ENCODE results near the gene GOLGA3.
"Not testable (repeated sequence)": the region's sequence is repeated elsewhere in the genome, so short reads cannot be mapped to it uniquely, and the experiment has no call there.

GOLGA3 gene, protein sequence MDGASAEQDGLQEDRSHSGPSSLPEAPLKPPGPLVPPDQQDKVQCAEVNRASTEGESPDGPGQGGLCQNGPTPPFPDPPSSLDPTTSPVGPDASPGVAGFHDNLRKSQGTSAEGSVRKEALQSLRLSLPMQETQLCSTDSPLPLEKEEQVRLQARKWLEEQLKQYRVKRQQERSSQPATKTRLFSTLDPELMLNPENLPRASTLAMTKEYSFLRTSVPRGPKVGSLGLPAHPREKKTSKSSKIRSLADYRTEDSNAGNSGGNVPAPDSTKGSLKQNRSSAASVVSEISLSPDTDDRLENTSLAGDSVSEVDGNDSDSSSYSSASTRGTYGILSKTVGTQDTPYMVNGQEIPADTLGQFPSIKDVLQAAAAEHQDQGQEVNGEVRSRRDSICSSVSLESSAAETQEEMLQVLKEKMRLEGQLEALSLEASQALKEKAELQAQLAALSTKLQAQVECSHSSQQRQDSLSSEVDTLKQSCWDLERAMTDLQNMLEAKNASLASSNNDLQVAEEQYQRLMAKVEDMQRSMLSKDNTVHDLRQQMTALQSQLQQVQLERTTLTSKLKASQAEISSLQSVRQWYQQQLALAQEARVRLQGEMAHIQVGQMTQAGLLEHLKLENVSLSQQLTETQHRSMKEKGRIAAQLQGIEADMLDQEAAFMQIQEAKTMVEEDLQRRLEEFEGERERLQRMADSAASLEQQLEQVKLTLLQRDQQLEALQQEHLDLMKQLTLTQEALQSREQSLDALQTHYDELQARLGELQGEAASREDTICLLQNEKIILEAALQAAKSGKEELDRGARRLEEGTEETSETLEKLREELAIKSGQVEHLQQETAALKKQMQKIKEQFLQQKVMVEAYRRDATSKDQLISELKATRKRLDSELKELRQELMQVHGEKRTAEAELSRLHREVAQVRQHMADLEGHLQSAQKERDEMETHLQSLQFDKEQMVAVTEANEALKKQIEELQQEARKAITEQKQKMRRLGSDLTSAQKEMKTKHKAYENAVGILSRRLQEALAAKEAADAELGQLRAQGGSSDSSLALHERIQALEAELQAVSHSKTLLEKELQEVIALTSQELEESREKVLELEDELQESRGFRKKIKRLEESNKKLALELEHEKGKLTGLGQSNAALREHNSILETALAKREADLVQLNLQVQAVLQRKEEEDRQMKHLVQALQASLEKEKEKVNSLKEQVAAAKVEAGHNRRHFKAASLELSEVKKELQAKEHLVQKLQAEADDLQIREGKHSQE (N-terminal part only)

DNA sequence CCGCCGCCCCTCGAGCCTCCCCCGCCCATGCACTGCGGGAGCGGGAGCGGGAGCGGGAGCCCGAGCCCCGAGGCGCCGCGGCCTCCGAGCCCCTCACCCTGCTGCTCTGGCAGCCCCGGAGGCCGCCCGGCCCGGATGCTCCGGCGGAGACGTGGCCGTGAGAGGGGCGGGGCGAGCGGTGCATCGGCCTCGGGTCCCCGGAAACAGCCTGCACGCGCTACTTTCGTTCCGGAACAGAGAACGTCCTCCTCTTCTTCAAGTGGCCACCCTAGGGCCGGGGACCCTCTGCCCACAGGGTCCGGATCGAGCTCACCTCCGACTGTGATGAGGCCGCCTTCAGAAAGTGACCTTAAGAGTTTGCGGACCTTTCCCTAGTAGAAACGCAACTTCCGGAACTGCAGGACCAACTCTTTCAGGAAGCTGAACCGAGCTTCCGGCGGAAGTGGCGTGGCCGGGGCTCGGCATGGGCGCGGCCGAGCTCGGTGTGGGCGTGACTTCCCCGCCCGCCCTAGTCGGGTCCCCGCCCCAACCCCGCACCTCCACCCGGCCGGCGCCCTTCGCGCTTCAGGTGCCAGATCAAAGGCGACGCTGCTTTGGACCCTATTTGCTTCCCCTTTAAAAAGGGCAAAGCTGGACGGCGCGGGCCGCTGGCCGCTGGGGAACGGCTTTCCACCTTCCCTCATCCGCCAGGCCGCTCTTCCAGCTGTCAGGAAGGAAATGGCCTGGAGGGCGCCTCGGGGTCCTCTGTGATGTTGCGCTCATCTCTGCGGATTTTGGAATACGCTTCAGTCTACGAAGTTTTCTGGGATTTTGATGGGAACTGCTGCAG, at the start of gene GOLGA3:
GOLGA3 (minus strand) TSS at position 164 of the 829 bp plus-strand sequence. CDS start 6,741 bp downstream, outside the sequence.
- TF ChIP-seq EZH2phosphoT487 (IDR thresholded peaks at IDR 0.05; ENCODE audit: low read depth): no peak
- TF ChIP-seq, protein P1, sequence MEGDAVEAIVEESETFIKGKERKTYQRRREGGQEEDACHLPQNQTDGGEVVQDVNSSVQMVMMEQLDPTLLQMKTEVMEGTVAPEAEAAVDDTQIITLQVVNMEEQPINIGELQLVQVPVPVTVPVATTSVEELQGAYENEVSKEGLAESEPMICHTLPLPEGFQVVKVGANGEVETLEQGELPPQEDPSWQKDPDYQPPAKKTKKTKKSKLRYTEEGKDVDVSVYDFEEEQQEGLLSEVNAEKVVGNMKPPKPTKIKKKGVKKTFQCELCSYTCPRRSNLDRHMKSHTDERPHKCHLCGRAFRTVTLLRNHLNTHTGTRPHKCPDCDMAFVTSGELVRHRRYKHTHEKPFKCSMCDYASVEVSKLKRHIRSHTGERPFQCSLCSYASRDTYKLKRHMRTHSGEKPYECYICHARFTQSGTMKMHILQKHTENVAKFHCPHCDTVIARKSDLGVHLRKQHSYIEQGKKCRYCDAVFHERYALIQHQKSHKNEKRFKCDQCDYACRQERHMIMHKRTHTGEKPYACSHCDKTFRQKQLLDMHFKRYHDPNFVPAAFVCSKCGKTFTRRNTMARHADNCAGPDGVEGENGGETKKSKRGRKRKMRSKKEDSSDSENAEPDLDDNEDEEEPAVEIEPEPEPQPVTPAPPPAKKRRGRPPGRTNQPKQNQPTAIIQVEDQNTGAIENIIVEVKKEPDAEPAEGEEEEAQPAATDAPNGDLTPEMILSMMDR (IDR thresholded peaks at IDR 0.05; ENCODE audit: low read depth, low read length): no peak
- peaks cover 26% of the 10 kb centered on the region for H3K79me2 ChIP-seq (ENCODE audit: low read length)
- H3K27ac ChIP-seq (ENCODE audit: low read length): peak within 1 kb of the TSS; percentile 63
- H3K4me2 ChIP-seq (ENCODE audit: low read length): peak within 1 kb of the TSS; percentile 59
- H2AFZ ChIP-seq (ENCODE audit: low read depth, low read length): 0 out of 2 replicates have a peak within 1 kb of the TSS, but pooled peaks have one; percentile 30
- H3K9ac ChIP-seq (ENCODE audit: low read length): peak within 1 kb of the TSS; percentile 71
- H3K9me3 ChIP-seq (ENCODE audit: insufficient read depth, low read length): no peaks in the 10 kb centered on the region
- no peaks in the 10 kb centered on the region for H4K20me1 ChIP-seq (ENCODE audit: insufficient read depth, low read length)
- H3K27me3 ChIP-seq (ENCODE audit: low read depth, low read length): no peaks in the 10 kb centered on the region
- H3K36me3 ChIP-seq (replicated peaks; ENCODE audit: low read depth, low read length): no peaks in the 10 kb centered on the region
- no peaks in the 10 kb centered on the region for H3K4me1 ChIP-seq (ENCODE audit: low read length)
- H3K4me3 ChIP-seq (ENCODE audit: low read length): peak within 1 kb of the TSS; percentile 89

- H3K27me3 ChIP-seq (ENCODE audit: low read depth, low read length); H3K9me3 ChIP-seq (ENCODE audit: insufficient read depth, low read length); H3K4me1 ChIP-seq (ENCODE audit: low read length); H3K4me3 ChIP-seq (ENCODE audit: low read length); H2AFZ ChIP-seq (ENCODE audit: low read depth, low read length); H3K79me2 ChIP-seq (ENCODE audit: low read length); H4K20me1 ChIP-seq (ENCODE audit: insufficient read depth, low read length); H3K36me3 ChIP-seq (replicated peaks; ENCODE audit: low read depth, low read length); H3K27ac ChIP-seq (ENCODE audit: low read length); H3K4me2 ChIP-seq (ENCODE audit: low read length); H3K9ac ChIP-seq (ENCODE audit: low read length): not testable (repeated sequence)
Observed at GRCh38 chr12:132874620-132875019, 46.0 kb upstream of the GOLGA3 start.

GRCh38 chr12:132874175-132874574, 45.5 kb upstream of the GOLGA3 start:
- H3K79me2 ChIP-seq (ENCODE audit: low read length): no peaks in the 10 kb centered on the region
- H3K4me2 ChIP-seq (ENCODE audit: low read length): no peak overlapping the region
- no peak overlapping the region for H3K9ac ChIP-seq (ENCODE audit: low read length)
- no peaks in the 10 kb centered on the region for H3K36me3 ChIP-seq (replicated peaks; ENCODE audit: low read depth, low read length)
- H3K27me3 ChIP-seq (ENCODE audit: low read depth, low read length): no peaks in the 10 kb centered on the region
- no peak overlapping the region for H3K27ac ChIP-seq (ENCODE audit: low read length)
- TF ChIP-seq, protein P1 (IDR thresholded peaks at IDR 0.05; ENCODE audit: low read depth, low read length): no peak
- TF ChIP-seq EZH2phosphoT487 (IDR thresholded peaks at IDR 0.05; ENCODE audit: low read depth): no peak
- H3K4me3 ChIP-seq (ENCODE audit: low read length): no peak overlapping the region
- no peak overlapping the region for H2AFZ ChIP-seq (ENCODE audit: low read depth, low read length)
- no peaks in the 10 kb centered on the region for H3K9me3 ChIP-seq (ENCODE audit: insufficient read depth, low read length)
- H3K4me1 ChIP-seq (ENCODE audit: low read length): no peaks in the 10 kb centered on the region
- no peaks in the 10 kb centered on the region for H4K20me1 ChIP-seq (ENCODE audit: insufficient read depth, low read length)

DNA sequence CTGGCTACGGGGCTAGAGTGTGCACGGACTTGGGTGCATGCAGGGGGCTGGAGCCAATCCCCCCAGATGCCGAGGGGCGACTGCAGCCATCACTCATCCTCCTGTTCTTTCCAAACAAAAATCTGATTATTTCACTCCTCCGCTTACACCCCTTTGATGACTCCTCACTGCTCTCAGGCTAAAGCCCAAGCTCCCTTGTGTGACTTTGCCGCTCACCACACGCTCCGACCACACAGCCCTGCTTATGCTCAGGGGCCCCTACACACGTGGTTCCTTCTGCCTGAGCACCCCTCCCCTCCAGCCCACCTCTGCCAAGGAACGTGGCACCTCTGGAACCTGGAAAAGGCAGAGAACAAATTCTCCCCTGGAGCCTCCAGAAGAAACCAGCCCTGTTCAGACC, 45.1 kb upstream of the GOLGA3 start:
- no peaks in the 10 kb centered on the region for H3K36me3 ChIP-seq (replicated peaks; ENCODE audit: low read depth, low read length)
- no peak overlapping the region for H3K9ac ChIP-seq (ENCODE audit: low read length)
- no peak overlapping the region for H3K4me2 ChIP-seq (ENCODE audit: low read length)
- no peak overlapping the region for H3K27ac ChIP-seq (ENCODE audit: low read length)
- H3K4me1 ChIP-seq (ENCODE audit: low read length): no peaks in the 10 kb centered on the region
- H3K79me2 ChIP-seq (ENCODE audit: low read length): no peaks in the 10 kb centered on the region
- H3K9me3 ChIP-seq (ENCODE audit: insufficient read depth, low read length): no peaks in the 10 kb centered on the region
- H4K20me1 ChIP-seq (ENCODE audit: insufficient read depth, low read length): no peaks in the 10 kb centered on the region
- no peak overlapping the region for H3K4me3 ChIP-seq (ENCODE audit: low read length)
- TF ChIP-seq, protein P1 (IDR thresholded peaks at IDR 0.05; ENCODE audit: low read depth, low read length): no peak
- no peak for TF ChIP-seq EZH2phosphoT487 (IDR thresholded peaks at IDR 0.05; ENCODE audit: low read depth)
- H2AFZ ChIP-seq (ENCODE audit: low read depth, low read length): no peak overlapping the region
- H3K27me3 ChIP-seq (ENCODE audit: low read depth, low read length): no peaks in the 10 kb centered on the region

Measured in OCI-LY3 (cell line).